ENCODE results near the gene RNF112.
"Not testable (repeated sequence)": the region's sequence is repeated elsewhere in the genome, so short reads cannot be mapped to it uniquely, and the experiment has no call there.

Gene RNF112

DNA sequence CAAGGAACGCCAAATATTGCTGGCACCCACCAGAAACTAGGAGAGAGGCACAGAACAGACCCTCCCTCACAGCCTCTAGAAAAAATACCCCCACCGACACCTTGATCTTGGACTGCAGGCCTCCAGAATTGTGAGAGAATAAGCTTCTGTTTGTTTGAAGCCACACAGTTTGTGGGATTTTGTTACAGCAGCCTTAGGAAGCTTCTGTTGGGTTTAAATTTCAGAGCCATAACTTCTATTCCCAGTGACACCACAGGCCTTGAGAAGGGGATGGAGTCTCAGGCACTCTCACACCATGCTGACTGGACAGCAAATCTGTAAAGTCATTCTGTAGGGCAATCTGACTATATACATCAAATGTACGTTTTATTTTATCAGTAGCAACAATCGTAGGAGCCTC, 38.6 kb downstream of the RNF112 start:
- no peak for DNase-seq

DNA sequence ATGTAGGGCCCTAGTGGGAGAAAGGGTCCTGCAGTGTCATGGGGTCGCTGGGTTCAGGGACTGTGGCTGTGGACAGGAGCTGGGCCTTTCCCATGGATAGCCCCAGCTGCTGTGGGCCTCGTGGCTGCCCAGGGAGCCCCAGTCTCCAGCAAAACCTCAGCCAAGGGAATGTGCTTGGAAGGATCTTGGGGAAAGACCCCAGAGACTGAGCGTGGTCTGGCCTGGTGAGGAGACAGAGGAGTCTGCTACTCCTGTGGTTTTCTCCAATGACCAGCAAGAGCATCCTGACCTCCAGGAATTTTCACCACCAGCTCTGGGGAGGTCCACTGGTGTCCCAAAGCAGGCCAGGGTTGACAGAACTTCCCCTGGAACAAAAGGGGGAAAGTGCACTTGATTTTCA, 42.3 kb downstream of the RNF112 start:
- no peak for DNase-seq

GRCh38 chr17:19454074-19454473, 43.0 kb downstream of the RNF112 start:
- no peak for DNase-seq

DNA sequence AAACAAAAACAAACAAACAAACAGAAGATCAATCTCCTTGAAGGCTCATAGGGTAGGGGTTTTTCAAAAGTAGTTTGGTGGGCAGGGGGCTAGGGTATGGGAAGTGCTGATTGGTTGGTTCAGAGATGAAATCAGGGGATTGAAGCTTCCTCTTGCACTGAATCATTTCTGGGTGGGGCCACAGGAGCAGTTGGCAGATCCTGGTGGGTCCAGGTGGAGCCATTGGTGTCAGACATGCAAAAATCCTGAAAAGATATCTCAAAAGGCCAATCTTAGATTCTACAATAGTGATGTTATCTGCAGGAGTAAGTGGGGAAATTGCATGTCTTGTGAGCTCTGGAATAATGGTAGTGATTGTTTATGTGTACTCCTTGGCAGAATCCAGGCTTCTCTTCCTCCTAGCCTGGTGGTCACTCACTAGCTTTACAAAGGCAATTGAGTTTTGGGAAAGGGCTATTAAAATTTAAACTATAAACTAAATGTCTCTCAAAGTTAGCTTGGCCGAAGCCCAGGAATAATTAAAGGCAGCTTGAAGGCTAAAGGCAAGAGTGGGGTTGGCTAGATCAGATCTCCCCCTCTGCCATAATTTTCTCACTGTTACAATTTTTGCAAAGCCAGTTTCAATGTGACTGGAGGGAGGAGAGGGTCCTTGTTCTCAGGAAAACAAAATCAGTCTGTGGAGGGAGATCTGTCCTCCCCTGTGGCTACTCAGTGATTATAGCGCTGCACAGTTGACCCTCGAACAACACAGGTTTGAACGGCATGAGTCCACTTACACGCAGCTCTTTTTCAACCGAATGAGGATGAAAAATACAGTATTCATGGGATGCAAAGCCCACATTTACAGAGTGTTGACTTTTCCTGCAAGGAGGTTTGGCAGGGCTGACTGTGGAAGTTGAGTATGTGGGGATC, 45.2 kb downstream of the RNF112 start:
- no peak for DNase-seq

DNA sequence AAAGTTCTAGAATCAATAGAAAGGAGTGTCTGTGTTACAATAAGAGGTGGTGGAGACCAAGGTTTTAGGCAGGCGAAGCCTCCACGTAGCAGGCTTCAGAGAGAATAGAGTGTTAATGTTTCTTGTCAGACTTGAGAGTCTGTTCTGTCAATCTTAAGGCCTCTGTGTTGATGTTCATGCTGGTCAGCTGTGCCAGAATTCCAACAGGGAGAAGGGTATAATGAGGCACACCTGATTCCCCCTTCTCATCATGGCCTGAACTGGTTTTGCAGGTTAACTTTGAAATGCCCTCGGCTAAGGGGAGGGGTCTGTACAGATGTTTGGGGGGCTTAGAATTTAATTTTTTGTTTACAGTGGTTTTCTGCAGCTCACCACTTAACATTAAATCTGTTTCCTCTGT, 46.0 kb downstream of the RNF112 start:
- no peak for DNase-seq

DNA sequence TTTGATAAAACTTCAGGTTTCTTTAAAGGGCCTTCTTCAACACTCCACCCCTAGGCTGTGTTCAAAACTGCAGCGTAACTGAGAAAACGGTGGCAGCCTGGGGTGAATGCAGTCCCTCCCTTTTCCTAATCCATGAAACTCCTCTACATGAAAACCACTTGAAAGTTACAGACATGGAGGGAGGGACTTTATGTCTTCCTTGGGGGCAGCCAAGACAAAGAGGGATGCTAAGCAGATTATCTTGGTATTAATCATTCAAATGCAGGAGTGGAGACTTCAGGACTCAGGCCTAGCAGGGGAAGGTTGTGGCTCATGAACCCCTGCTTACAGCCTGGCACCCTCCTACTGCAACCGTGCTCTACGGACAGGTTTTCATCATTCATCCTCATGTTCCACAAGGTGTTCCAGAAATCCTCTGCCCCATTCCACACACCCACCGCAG, 46.8 kb downstream of the RNF112 start:
- no peak for DNase-seq

GRCh38 chr17:19458481-19458880, 47.4 kb downstream of the RNF112 start:
- not testable (repeated sequence) for DNase-seq

GRCh38 chr17:19459018-19459655, 48.1 kb downstream of the RNF112 start:
- DNase-seq = not testable (repeated sequence)

DNA sequence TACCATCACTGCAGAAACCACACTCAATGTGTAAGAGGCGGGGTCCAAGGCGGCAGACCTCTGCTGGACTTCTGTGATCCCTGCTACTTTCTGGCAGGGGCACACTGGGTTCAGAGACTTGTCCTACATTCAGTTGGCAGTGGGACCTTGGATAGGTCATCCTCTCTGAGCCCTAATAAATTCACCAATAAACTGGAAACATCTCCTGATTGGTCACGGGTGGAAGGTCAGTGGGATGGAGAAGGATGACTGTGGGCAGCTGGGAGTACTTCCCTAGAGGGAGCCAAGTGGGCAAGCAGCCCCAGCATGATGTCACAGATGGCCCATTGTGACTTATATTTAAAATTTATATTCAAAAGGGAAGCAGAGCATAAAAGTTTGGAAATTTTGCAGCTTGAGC, 49.7 kb downstream of the RNF112 start:
- DNase-seq = no peak

GRCh38 chr17:19461116-19461515, 50.1 kb downstream of the RNF112 start:
- DNase-seq = no peak

DNA sequence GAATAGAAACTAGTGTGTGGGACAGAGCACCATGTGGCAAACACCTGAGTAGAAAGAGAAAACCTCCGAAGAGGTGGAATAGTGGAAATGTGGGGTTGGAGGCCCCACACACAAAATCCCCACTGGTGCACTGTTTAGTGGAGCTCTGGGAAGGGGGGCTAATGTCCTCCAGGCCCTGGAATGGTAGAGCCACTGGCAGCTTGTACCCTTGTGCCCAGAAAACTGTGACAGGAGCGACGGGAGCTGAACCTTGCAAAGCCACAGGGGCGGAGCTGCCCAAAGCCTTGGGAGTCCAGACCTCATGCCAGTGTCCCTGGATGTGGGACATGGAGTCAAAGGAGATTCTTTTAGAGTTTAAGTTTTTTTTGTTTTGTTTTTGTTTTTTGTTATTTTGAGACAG, 50.6 kb downstream of the RNF112 start:
- DNase-seq = no peak

GRCh38 chr17:19462456-19463035, 51.5 kb downstream of the RNF112 start:
- not testable (repeated sequence) for DNase-seq

- no peak for DNase-seq
These were observed 53.3 kb downstream of the RNF112 start for GRCh38 chr17:19464031-19465026.

Data from retina (tissue), 1 donor.